T-helper 9 cell (primary cell): Measurements from ENCODE around the gene NOL4L.

ENCODE experiments used
- DNase-seq: peaks from one replicate; pipeline ENCODE4 v3.0.0-alpha.2; 2020

The NOL4L gene

GRCh38 chr20:32538526-32538939 is 46.6 kb downstream of the NOL4L start:
- peak; percentile 50 for DNase-seq

GRCh38 chr20:32537657-32538525 is 47.2 kb downstream of the NOL4L start:
- DNase-seq, result no peak

- DNase-seq, result peak; percentile 62
Measured at GRCh38 chr20:32536851-32537656, 48.1 kb downstream of the NOL4L start.

GRCh38 chr20:32535953-32536823 is 48.9 kb downstream of the NOL4L start:
- peak; percentile 72 for DNase-seq

- DNase-seq, result peak; percentile 39
Measured at GRCh38 chr20:32535316-32535952, 49.7 kb downstream of the NOL4L start.

GRCh38 chr20:32534661-32535240 is 50.4 kb downstream of the NOL4L start:
- DNase-seq, result peak; percentile 58

GRCh38 chr20:32533732-32534131 is 51.4 kb downstream of the NOL4L start:
- DNase-seq, result no peak

- no peak for DNase-seq
Measured at GRCh38 chr20:32532246-32532645, 52.9 kb downstream of the NOL4L start.

- DNase-seq, result no peak
Measured at GRCh38 chr20:32528905-32529670, 56.0 kb downstream of the NOL4L start.

GRCh38 chr20:32528171-32528891 is 56.8 kb downstream of the NOL4L start:
- no peak for DNase-seq

GRCh38 chr20:32527447-32528055 is 57.6 kb downstream of the NOL4L start:
- no peak for DNase-seq

GRCh38 chr20:32527052-32527446 is 58.1 kb downstream of the NOL4L start:
- no peak for DNase-seq

GRCh38 chr20:32526541-32526940 is 58.6 kb downstream of the NOL4L start:
- no peak for DNase-seq

GRCh38 chr20:32526125-32526524 is 59.0 kb downstream of the NOL4L start:
- no peak for DNase-seq

- no peak for DNase-seq
Measured at GRCh38 chr20:32524829-32525501, 60.2 kb downstream of the NOL4L start.

- no peak for DNase-seq
Measured at GRCh38 chr20:32523613-32524213, 61.4 kb downstream of the NOL4L start.

- DNase-seq, result no peak
Measured at GRCh38 chr20:32522776-32523612, 62.1 kb downstream of the NOL4L start.

GRCh38 chr20:32522526-32522775 is 62.7 kb downstream of the NOL4L start:
- no peak for DNase-seq
